Loucy (cell line): ENCODE results near the gene NELFA.

Experiments used
- H2AFZ ChIP-seq: fragments of 200-600 bp; sonication (generic); 2 replicates; pipeline ENCODE4 v1.6.0; 2016; ENCODE audit warnings: antibody characterized with exemption, mild to moderate bottlenecking, low read length, moderate library complexity
- H3F3A ChIP-seq: fragments of 200-600 bp; 2 replicates; pipeline ENCODE4 v1.6.0; 2016; ENCODE audit warnings: antibody characterized with exemption, low read depth, mild to moderate bottlenecking
- H3K27me3 ChIP-seq: fragments of 200-600 bp; sonication (generic); 2 replicates; pipeline ENCODE4 v1.6.1; 2014; ENCODE audit warnings: low read length, mild to moderate bottlenecking; ENCODE audit not compliant: insufficient read depth, poor library complexity, severe bottlenecking
- H3K36me3 ChIP-seq: fragments of 200-600 bp; sonication (generic); 2 replicates; pipeline ENCODE4 v1.6.1; 2016; ENCODE audit warnings: low read length; ENCODE audit not compliant: insufficient read depth
- H3K4me1 ChIP-seq: fragments of 200-600 bp; sonication (generic); 2 replicates; pipeline ENCODE4 v1.5.1; 2014; ENCODE audit warnings: low read length, mild to moderate bottlenecking; ENCODE audit not compliant: insufficient read depth, poor library complexity, severe bottlenecking
- H3K4me2 ChIP-seq: fragments of 200-600 bp; sonication (generic); 2 replicates; pipeline ENCODE4 v1.6.0; 2014; ENCODE audit warnings: antibody characterized with exemption, low read length, low read depth, mild to moderate bottlenecking; ENCODE audit not compliant: poor library complexity, severe bottlenecking
- H3K4me3 ChIP-seq: fragments of 200-600 bp; sonication (generic); 2 replicates; pipeline ENCODE4 v1.5.1; 2014; ENCODE audit warnings: low read length, mild to moderate bottlenecking, mixed read lengths; ENCODE audit not compliant: poor library complexity, severe bottlenecking
- H3K79me2 ChIP-seq: fragments of 200-600 bp; sonication (generic); 2 replicates; pipeline ENCODE4 v1.6.1; 2014; ENCODE audit warnings: low read length; ENCODE audit not compliant: insufficient read depth
- H3K9ac ChIP-seq: fragments of 200-600 bp; sonication (generic); 2 replicates; pipeline ENCODE4 v1.6.0; 2014; ENCODE audit warnings: mild to moderate bottlenecking, low read depth, low read length, moderate library complexity; ENCODE audit not compliant: poor library complexity, severe bottlenecking
- H3K9me2 ChIP-seq: fragments of 200-600 bp; sonication (generic); replicated peaks from 2 replicates; pipeline ENCODE4 v1.6.1; 2016; ENCODE audit warnings: low read depth, low read length, mixed read lengths
- H3K9me3 ChIP-seq: fragments of 200-600 bp; sonication (generic); 2 replicates; pipeline ENCODE4 v1.6.1; 2014; ENCODE audit warnings: mild to moderate bottlenecking, antibody characterized with exemption, low read length, low read depth; ENCODE audit not compliant: insufficient read depth
- H4K20me1 ChIP-seq: fragments of 200-600 bp; sonication (generic); 2 replicates; pipeline ENCODE4 v1.6.0; 2014; ENCODE audit warnings: antibody characterized with exemption, low read length, mild to moderate bottlenecking; ENCODE audit not compliant: insufficient read depth, poor library complexity, severe bottlenecking
- CTCF ChIP-seq: fragments of 200-600 bp; sonication (generic); conservative IDR thresholded peaks from 2 replicates; pipeline ENCODE4 v1.5.1; 2014; ENCODE audit warnings: mild to moderate bottlenecking, antibody characterized with exemption, low read length
- EZH2phosphoT487 ChIP-seq: fragments of 200-600 bp; IDR thresholded peaks from 2 replicates; pipeline ENCODE4 v1.6.1; 2018; ENCODE audit warnings: antibody characterized with exemption, mild to moderate bottlenecking, moderate library complexity, borderline replicate concordance

Gene NELFA

GRCh38 chr4:1986578-1987210 lies 22.1 kb downstream of the NELFA start:
- H3K9me3 ChIP-seq: no peaks in the 10 kb centered on the region
- no peak overlapping the region for H2AFZ ChIP-seq
- no peaks in the 10 kb centered on the region for H3K9me2 ChIP-seq
- H4K20me1 ChIP-seq: peaks cover 6% of the 10 kb centered on the region
- H3K4me2 ChIP-seq: no peak overlapping the region
- H3K9ac ChIP-seq: no peak overlapping the region
- no peaks in the 10 kb centered on the region for H3K27me3 ChIP-seq
- no peak overlapping the region for H3K4me3 ChIP-seq
- peaks cover 14% of the 10 kb centered on the region; the same call in 1 of the 2 replicates for H3K79me2 ChIP-seq
- no peaks in the 10 kb centered on the region for H3K4me1 ChIP-seq
- TF ChIP-seq CTCF: no peak
- TF ChIP-seq EZH2phosphoT487: no peak
- H3K36me3 ChIP-seq: peaks cover 87% of the 10 kb centered on the region; the same call in 1 of the 2 replicates
- no peaks in the 10 kb centered on the region for H3F3A ChIP-seq

- no peak overlapping the region for H3K9ac ChIP-seq
These were observed 22.8 kb downstream of the NELFA start for GRCh38 chr4:1985780-1986577.

GRCh38 chr4:1985294-1985693 lies 23.5 kb downstream of the NELFA start:
- no peaks in the 10 kb centered on the region for H3K9me2 ChIP-seq
- no peak overlapping the region for H3K4me3 ChIP-seq
- H3K36me3 ChIP-seq: peaks cover 87% of the 10 kb centered on the region; the same call in 1 of the 2 replicates
- H3K79me2 ChIP-seq: peaks cover under 1% of the 10 kb centered on the region; the same call in 1 of the 2 replicates
- TF ChIP-seq EZH2phosphoT487: no peak
- no peak for TF ChIP-seq CTCF
- H3K9me3 ChIP-seq: no peaks in the 10 kb centered on the region
- H3K9ac ChIP-seq: no peak overlapping the region
- no peaks in the 10 kb centered on the region for H3F3A ChIP-seq
- no peaks in the 10 kb centered on the region for H3K4me1 ChIP-seq
- H3K27me3 ChIP-seq: no peaks in the 10 kb centered on the region
- no peak overlapping the region for H2AFZ ChIP-seq
- H4K20me1 ChIP-seq: peaks cover 4% of the 10 kb centered on the region
- no peak overlapping the region for H3K4me2 ChIP-seq

More at GRCh38 chr4:1985780-1986577, 22.8 kb downstream of the NELFA start:
- H2AFZ ChIP-seq: no peak overlapping the region
- TF ChIP-seq CTCF (no peak), EZH2phosphoT487 (no peak)
- no peak overlapping the region for H3K4me2 ChIP-seq
- no peaks in the 10 kb centered on the region for H3K27me3 ChIP-seq
- peaks cover 2% of the 10 kb centered on the region for H4K20me1 ChIP-seq
- H3K9me2 ChIP-seq: no peaks in the 10 kb centered on the region
- peaks cover 8% of the 10 kb centered on the region; the same call in 1 of the 2 replicates for H3K79me2 ChIP-seq
- H3K4me3 ChIP-seq: no peak overlapping the region
- H3K36me3 ChIP-seq: peaks cover 87% of the 10 kb centered on the region; the same call in 1 of the 2 replicates
- H3F3A ChIP-seq: no peaks in the 10 kb centered on the region
- H3K4me1 ChIP-seq: no peaks in the 10 kb centered on the region
- no peaks in the 10 kb centered on the region for H3K9me3 ChIP-seq
